CD4-positive, alpha-beta T cell treated with Interleukin-15 for 4 hours (primary cell): ENCODE measurements around the gene CAMTA2.

Experiments
- DNase-seq: peaks from one replicate; pipeline ENCODE4 v3.0.0-alpha.2; 2020; ENCODE audit warnings: low spot score

The CAMTA2 gene

GRCh38 chr17:5002121-5002788 lies 14.8 kb upstream of the CAMTA2 start:
- DNase-seq = no peak

DNA sequence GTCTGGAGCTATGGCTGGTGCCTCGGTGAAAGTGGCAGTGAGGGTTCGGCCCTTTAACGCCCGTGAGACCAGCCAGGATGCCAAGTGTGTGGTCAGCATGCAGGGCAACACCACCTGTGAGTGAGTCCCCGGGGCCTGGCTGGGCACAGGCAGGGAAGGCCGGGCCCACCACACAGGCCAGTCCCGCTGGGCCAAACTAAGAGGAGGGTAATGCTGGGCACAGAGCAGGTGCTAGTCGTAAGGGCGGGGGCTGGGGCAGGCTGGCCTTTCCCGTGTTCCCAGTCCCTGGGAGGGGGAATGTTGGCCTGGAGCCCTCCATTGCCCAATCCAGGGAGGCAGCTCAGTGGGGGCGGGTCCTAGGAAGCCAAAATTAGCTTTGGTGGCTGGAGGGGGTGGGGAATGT lies 12.8 kb upstream of the CAMTA2 start:
- no peak for DNase-seq

DNA sequence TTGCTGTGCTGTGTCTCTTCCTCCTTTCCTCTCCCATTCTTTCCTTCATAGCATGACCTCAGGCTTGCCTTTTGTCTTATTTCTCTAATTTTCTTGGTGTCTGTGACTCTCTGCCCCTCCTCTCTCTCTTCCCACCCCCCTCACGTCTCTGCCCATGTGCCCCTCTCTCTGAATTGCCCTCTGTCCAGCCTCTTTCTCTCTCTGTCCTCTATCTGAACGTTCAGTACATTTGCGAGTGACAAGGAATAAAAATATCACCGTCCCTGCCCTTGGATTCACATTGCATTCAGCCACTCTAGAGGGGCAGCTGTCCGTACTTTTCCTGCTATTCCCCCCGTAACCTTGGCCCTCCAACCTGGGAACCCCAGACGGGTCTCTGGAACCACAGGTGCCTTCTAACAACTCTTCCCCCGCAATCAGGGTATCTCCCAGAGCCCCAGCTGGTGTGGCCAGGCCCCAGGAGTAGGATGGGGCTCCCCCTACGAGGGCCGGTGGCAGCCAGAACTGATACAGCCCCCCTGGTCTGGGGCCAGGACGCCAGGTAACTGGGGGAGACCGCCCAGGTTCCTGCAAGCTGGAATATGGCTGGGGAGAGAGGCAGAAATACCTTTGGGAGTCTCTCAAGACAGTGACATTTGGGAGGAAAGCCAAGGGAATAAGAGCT lies 12.1 kb upstream of the CAMTA2 start:
- no peak for DNase-seq

DNA sequence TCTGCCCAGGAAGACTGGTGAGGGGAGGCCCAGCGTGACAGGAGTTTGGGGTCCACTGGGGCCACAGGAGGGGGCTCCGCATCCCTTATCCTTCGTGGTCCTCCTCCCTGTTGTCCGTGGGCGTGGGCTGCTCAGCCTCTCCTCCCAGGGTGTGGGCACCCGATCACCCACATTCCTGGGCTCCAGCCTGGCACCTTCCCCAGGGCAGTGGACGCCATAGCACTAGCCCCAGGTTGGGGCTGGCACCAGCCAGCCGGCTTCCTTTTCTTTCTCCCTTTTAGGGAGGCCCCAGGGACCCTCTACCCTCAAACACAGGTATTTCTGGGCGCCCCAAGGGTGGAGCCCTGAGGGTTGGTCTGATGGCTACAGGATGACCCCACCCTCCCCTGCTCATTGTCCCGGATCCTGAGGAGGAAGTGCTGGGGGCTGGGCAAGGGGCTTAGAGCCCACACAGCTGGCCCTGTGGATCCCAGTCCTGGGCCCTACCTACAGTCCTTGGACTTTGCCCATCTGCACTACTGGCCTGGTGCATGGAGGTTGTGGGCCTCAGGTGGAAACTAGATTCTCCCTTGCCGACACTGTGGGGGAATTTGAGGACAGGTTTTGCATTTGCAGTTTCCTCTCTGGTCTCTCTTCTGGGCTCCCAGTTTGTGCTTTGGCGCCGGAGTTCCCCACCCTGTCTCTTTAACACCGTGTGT lies 11.4 kb upstream of the CAMTA2 start:
- no peak for DNase-seq

DNA sequence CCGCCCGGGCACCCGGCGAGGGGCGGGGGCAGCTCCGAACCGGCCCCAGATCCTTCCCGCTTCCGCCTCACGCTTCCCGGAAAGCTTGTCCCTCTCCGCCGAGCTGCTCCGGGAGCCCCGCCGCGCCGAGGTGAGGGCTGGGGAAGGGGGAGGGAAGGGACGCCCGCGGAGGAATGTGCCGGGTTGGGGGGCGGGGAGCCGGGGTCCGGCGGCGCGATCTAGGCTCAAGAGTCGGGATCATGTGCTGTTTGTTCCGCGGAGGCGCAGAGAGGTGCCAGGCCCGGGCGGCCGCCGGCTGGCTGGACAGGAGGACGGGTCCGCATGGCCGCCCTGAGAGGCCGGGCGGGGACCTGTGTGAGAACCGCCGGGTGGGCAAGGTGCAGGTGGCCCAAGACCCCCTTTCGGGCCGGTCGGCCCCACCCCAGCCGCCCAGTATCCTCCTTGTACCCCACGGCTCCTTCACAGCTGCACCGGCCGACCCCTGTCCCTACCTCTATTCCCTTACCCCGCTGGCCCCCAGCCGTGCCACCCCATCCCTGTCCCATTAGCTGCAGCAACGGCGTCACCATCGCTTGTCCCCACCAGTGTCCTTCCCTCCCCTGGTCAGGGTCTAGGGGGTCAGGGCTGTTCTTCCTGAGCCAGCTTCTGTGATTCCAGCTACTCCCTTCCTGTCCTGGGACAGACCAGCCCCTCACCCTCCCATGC lies 10.7 kb upstream of the CAMTA2 start:
- DNase-seq = no peak

DNA sequence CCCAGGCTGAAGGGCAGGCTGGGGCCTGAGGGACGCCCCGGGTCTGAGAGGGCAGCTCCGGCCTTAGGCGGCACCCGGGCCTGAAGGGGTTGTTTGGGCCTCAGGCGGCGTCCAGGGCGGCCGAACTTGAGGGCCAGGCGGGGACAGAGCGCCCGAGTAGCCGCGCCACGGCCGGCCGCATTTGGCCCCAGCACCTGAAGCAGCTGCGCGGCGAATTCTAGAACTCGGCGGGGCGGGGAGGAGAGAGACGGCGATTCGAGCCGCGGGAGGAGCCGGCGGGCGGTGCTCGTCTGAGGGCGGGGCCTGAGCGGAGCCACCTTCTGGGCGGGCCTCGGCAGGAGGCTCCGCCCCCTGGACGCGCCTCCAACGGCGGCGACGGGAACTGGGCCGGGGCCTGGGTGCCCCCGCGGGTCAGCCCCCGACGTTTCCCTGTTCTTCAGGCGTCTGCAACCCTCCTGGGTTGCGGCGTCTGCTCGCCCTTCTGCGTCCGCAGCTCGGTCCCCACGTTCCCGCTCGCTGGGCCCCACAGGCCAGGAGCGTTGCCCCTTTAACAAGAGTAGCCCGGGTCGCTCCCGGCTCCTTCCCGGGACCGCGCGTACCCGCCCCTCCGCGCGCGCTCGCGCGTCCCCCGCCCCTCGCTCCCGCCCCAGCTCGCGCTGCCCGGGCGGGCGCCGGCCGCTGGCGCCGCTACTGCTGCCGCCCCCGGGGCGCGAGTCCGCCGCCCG lies 10.0 kb upstream of the CAMTA2 start, which contains the start of the genes INCA1 and KIF1C:
INCA1 (minus strand) TSS at position 221 of the 725 bp plus-strand sequence. CDS start 3,085 bp downstream, outside the sequence.
KIF1C (plus strand) TSS at position 649 of the 725 bp plus-strand sequence. CDS start 2,297 bp downstream, outside the sequence.
- peak; percentile 90 for DNase-seq

DNA sequence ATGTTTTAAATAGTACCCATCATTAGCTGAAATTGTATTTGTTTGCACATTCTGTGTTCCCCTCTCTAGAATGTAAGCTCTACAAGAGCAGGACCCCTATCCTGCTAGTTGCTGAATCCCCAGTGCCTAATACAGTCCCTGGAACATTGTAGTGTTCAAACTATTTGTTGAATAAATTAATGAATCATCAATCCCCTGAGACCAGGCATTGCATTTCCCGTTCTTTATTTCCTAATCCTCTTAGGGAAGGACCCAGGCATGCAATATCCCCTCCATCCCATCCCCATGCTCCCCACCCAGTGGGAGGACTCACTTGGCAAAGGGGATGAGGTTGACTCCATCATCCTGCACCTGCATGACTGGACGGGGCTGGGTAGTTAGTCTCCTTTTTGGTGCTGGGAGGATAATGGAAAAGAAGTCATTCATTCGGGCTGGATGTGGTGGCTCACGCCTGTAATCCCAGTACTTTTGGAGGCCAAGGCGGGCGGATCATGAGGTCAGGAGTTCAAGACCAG lies 6.7 kb upstream of the CAMTA2 start:
- no peak for DNase-seq

- DNase-seq = no peak
These were observed 492 bp upstream of the CAMTA2 start for GRCh38 chr17:4987767-4988567.

DNA sequence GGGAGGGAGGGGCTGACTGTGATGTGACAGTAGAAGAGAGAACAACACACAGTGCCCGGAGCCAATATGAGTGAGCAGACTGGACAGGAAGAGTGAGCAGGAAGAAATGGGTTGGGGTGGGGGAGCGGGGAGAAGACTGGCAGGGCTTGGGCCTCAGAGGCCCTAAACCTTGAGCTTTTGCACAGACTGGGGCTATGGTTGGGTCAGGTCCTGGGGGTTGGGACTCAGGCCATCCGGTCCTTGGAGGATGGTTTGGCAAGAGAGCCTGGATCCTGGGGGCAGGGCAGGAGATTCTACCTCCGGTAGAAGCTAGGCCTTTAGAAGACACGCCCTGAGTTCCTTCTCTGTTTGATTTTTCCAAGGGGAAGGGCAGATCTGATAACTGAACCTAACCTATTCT lies 1.1 kb downstream of the CAMTA2 start:
- DNase-seq = no peak

DNA sequence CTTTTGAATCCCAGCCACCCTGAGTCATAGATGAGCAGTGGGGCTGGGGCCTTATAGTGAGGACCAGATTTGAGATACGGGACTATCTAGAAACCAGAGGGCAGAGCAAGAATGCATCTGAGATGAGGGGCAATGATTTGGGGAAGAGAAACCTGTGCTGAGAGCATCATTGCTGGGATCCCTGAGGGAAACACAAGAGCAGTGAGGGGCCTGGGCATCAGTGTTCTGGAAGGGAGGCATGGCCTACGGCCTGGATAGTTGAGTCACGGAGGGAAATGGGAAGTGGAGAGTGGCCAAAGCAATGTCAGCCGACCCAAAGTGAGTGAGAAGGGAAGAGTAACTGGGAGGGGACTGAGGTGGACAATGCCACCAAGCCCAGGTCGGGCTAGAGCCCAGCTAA lies 5.2 kb downstream of the CAMTA2 start:
- no peak for DNase-seq

- DNase-seq = peak; percentile 71
These were observed 6.7 kb downstream of the CAMTA2 start for GRCh38 chr17:4980644-4981216.

- no peak for DNase-seq
These were observed 8.7 kb downstream of the CAMTA2 start for GRCh38 chr17:4978726-4979125.

DNA sequence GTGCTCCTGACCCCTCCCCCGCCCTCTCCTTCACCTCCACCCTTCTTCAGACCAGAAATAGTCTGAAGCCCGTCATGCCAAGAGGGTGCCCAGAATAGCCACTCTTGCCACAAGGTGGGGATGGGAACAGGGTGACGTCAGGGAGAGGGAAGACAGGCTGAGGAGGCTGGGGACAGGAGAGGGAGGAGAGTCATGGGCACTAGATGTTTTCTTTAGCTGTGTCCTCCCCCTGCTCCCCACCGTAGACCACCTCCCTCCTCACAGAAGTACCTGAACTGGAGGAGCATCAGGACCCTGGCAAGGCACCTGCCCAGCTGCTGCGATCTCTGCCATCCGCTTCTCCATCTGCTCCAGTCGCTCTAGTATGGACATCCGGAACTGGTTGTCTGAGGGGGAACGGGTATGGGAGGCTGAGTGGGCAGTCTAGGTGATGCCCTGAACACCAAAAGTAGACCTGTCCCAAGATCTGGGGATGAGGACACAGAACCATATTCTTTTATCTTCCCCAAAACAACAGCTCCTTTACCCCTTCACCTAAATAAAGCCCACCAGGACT lies 13.3 kb downstream of the CAMTA2 start:
- DNase-seq = no peak

DNA sequence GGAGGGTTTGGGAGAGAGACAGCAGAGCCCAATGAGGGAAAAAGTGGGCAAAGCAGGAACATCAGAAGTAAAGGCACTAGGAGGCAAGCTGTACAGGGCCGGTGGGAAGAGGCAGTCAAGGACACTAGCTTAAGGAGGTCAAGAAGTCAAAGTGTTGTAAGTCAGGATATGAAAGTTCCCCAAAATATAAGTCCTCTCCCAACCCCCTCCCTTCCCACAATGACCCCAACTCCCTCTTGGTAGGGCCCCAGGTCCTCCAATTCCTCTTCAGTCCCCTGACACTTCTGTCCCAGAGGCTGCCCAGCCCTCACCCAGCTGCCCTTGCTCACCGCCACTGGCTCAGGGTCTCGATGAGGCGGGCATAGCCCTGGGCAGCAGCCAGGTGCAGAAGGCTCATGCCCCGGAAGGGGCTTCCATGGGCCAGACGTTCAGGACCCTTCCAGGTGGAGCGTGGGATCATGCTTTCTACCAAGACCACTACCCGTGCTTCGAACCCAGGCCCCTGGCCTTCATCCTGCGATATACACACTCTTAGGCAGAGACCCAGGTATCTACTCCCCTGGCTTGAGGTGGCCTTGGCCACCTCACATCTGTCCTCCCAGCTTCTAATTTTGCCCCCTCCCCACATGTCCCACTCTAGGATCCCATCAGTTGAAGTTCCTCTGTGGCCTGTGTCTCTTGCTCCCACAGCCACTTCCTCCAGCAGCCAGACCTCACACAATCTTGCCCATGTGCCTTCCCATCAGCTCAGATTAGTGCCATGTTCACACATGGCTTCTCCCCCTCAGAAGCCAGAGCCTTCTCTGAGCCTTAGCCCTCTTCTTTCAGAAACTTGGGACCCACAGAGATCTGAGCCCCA lies 14.0 kb downstream of the CAMTA2 start:
- DNase-seq = no peak

GRCh38 chr17:4972752-4973151 lies 14.7 kb downstream of the CAMTA2 start:
- no peak for DNase-seq

DNA sequence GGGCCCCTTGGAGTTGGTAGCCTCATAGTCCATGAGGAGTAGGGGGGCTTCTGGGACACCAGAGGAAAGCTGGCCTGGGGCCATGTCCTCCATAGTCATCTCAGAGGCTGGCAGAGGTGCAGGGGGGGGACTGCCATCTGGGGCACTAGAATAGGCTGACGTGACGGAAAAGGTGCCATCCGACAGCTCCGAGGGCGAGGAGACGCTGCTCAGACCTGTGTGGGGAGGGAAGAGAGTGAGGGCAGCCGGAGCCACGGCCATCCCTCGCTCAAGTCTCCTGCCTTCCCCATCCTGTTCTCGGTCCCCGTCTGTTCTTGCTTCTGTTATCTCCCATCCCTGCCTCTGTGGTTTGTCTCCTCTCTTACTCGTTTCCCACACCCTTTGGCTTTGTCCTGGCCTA lies 15.2 kb downstream of the CAMTA2 start:
- no peak for DNase-seq

GRCh38 chr17:4971826-4972225 lies 15.6 kb downstream of the CAMTA2 start:
- DNase-seq = no peak

GRCh38 chr17:4970273-4970672 lies 17.2 kb downstream of the CAMTA2 start:
- DNase-seq = no peak

- DNase-seq = no peak
These were observed 17.8 kb downstream of the CAMTA2 start for GRCh38 chr17:4969551-4970173.
